K562 (cell line): ENCODE data around the gene LCA5. TPM values are rescaled to one million over a fixed set of nuclear protein-coding genes. Genes with fewer than 3 reads are reported as not detected.

ENCODE experiments used
- ATAC-seq: fragments of 200-7000 bp; cut with Tn5 transposase; 3 replicates; pipeline ENCODE4 v1.9.1; 2020; ENCODE audit warnings: moderate library complexity
- BruUV-seq: library from RNA; stranded (reverse); fragments of 400-500 nt; replicated peaks from 2 replicates; lab custom pipeline; 2021; lab: Mats Ljungman, UMichigan
- CTCF ChIA-PET: fragments of 300-600 bp; formaldehyde crosslinking; extraction: SDS; loops from one replicate; lab custom pipeline; 2021; ENCODE audit warnings: low intra/inter-chr PET ratio; lab: Yijun Ruan, JAX
- POLR2A ChIA-PET: fragments of 300-600, 350-650 bp; sonication (Branson Sonifier 250); formaldehyde crosslinking; extraction: SDS; loops from one replicate; lab custom pipeline; 2021; ENCODE audit warnings: antibody characterized with exemption, inconsistent platforms; lab: Yijun Ruan, JAX
- DNase-seq, 4 experiments: peaks; one replicate each; pipeline versions ENCODE4 v3.0.0 to v3.0.0-alpha.2; 2011 to 2018; ENCODE audit warnings: low spot score in 3 of 4, mixed read lengths in 3 of 4; ENCODE audit errors: extremely low read depth in 1 of 4
- FAIRE-seq: peaks from 2 replicates; lab custom pipeline; 2011; peaks lifted over from hg19 to GRCh38; lab: Jason Lieb, UNC
- H2AFZ ChIP-seq: 2 replicates; pipeline ENCODE4 v1.6.0; 2011; ENCODE audit warnings: low read depth, low read length, control low read depth, inconsistent platforms
- H3K27ac ChIP-seq: fragments of 200-600 bp; 3 replicates; pipeline ENCODE4 v1.8.0; 2011; ENCODE audit warnings: low read depth, mild to moderate bottlenecking, control low read depth, inconsistent platforms, low read length, moderate library complexity, mixed read lengths; ENCODE audit errors: extremely low read depth
- H3K27me3 ChIP-seq, 2 experiments: fragments of 300-600 bp in 1 of 2; 2 replicates in 1 of 2; 3 replicates in 1 of 2; pipeline versions ENCODE4 v1.6.0 to v1.8.0; 2011; ENCODE audit warnings: inconsistent platforms in 2 of 2, low read length in 2 of 2, mild to moderate bottlenecking in 1 of 2, mixed read lengths in 1 of 2, moderate library complexity in 1 of 2; ENCODE audit not compliant: control insufficient read depth in 2 of 2, insufficient read depth in 2 of 2
- H3K36me3 ChIP-seq: fragments of 300-600 bp; 3 replicates; pipeline ENCODE4 v1.8.0; 2011; ENCODE audit warnings: mild to moderate bottlenecking, low read length, inconsistent platforms; ENCODE audit not compliant: control insufficient read depth, insufficient read depth
- H3K4me1 ChIP-seq, 2 experiments: fragments of 200-600 bp in 1 of 2; replicated peaks in 1 of 2; 2 replicates in 1 of 2; 3 replicates in 1 of 2; pipeline versions ENCODE4 v1.5.1 to v1.8.0; 2011; ENCODE audit warnings: inconsistent platforms in 2 of 2, low read length in 2 of 2, mild to moderate bottlenecking in 1 of 2, mixed read lengths in 1 of 2, moderate library complexity in 1 of 2; ENCODE audit not compliant: control insufficient read depth in 2 of 2, insufficient read depth in 2 of 2
- H3K4me2 ChIP-seq: 2 replicates; pipeline ENCODE4 v1.6.1; 2011; ENCODE audit warnings: low read length, control low read depth, inconsistent platforms, mixed read lengths; ENCODE audit not compliant: insufficient read depth
- H3K4me3 ChIP-seq: fragments of 200-600 bp; sonication (generic), shearing (Covaris generic); 2 replicates; pipeline ENCODE4 v1.5.1; 2016; ENCODE audit warnings: control low read depth, inconsistent platforms
- H3K79me2 ChIP-seq: fragments of 200-600 bp; 3 replicates; pipeline ENCODE4 v1.8.0; 2011; ENCODE audit warnings: low read length, inconsistent platforms; ENCODE audit not compliant: control insufficient read depth, insufficient read depth
- H3K9ac ChIP-seq, 2 experiments: 2 replicates each; pipeline versions ENCODE4 v1.6.0 to v1.6.1; 2011; ENCODE audit warnings: low read depth in 2 of 2, low read length in 2 of 2, control low read depth in 1 of 2, inconsistent platforms in 1 of 2, mild to moderate bottlenecking in 1 of 2, mixed read lengths in 1 of 2; ENCODE audit not compliant: insufficient read depth in 1 of 2
- H3K9me1 ChIP-seq: one replicate; pipeline ENCODE4 v1.6.0; 2011; ENCODE audit warnings: inconsistent platforms, mild to moderate bottlenecking, low read length, moderate library complexity; ENCODE audit not compliant: control insufficient read depth, insufficient read depth
- H3K9me3 ChIP-seq: replicated peaks from 2 replicates; pipeline ENCODE4 v1.5.1; 2011; ENCODE audit warnings: low read depth, low read length, inconsistent platforms; ENCODE audit not compliant: control insufficient read depth, insufficient read depth
- H4K20me1 ChIP-seq: replicated peaks from 2 replicates; pipeline ENCODE4 v1.6.1; 2011; ENCODE audit warnings: low read length, inconsistent platforms, mixed read lengths; ENCODE audit not compliant: control insufficient read depth, insufficient read depth
- ARID1B ChIP-seq: fragments of 450-650 bp; IDR thresholded peaks from 2 replicates; pipeline ENCODE4 v1.6.1; 2016; ENCODE audit warnings: antibody characterized with exemption, mild to moderate bottlenecking, inconsistent platforms
- HMBOX1 ChIP-seq: sonication (generic); IDR thresholded peaks from 2 replicates; pipeline ENCODE4 v1.6.1; 2016
- MEIS2 ChIP-seq: fragments of 450-650 bp; IDR thresholded peaks from 2 replicates; pipeline ENCODE4 v1.6.1; 2014; ENCODE audit warnings: mild to moderate bottlenecking; ENCODE audit not compliant: partially characterized antibody
- NFIX ChIP-seq: fragments of 250-450 bp; sonication (Bioruptor Pico); IDR thresholded peaks from 2 replicates; pipeline ENCODE4 v1.4.0; 2020; ENCODE audit warnings: low read depth, mild to moderate bottlenecking, moderate library complexity
- NR3C1 ChIP-seq: sonication (generic); formaldehyde crosslinking; IDR thresholded peaks from 2 replicates; pipeline ENCODE4 v1.8.1; 2022; ENCODE audit warnings: missing genetic modification reagents
- PHB ChIP-seq: fragments of 250-450 bp; sonication (Bioruptor Pico); IDR thresholded peaks from 2 replicates; pipeline ENCODE4 v1.5.0; 2021
- PHTF2 ChIP-seq: fragments of 250-450 bp; sonication (Bioruptor Pico); IDR thresholded peaks from 2 replicates; pipeline ENCODE4 v1.5.0; 2021; ENCODE audit warnings: mild to moderate bottlenecking
- RBM14 ChIP-seq: fragments of 200-400 bp; formaldehyde crosslinking; IDR thresholded peaks from 2 replicates; pipeline ENCODE4 v1.6.1; 2018; ENCODE audit warnings: low read depth, mild to moderate bottlenecking, low read length, moderate library complexity, borderline replicate concordance; ENCODE audit not compliant: insufficient read depth
- SMAD3 ChIP-seq: fragments of 450-650 bp; formaldehyde crosslinking; conservative IDR thresholded peaks from 2 replicates; pipeline ENCODE4 v1.4.0; 2020; ENCODE audit warnings: mild to moderate bottlenecking
- SMARCA4 ChIP-seq: fragments of 450-650 bp; IDR thresholded peaks from 2 replicates; pipeline ENCODE4 v1.6.1; 2016
- TEAD1 ChIP-seq, 2 experiments: fragments of 450-650 bp in 1 of 2; sonication (generic) in 1 of 2; formaldehyde crosslinking; IDR thresholded peaks; 2 replicates each; pipeline versions ENCODE4 v1.4.0 to v1.8.0; 2020 to 2022; ENCODE audit warnings: mild to moderate bottlenecking in 2 of 2, missing genetic modification reagents in 1 of 2
- TRIM24 ChIP-seq, 2 experiments: fragments of 450-650 bp; IDR thresholded peaks; 2 replicates each; pipeline ENCODE4 v1.6.1; 2016
- ZNF175 ChIP-seq: fragments of 200-800 bp; sonication (Bioruptor generic); IDR thresholded peaks from 2 replicates; pipeline ENCODE4 v1.6.1; 2016; ENCODE audit warnings: low read depth, mild to moderate bottlenecking, missing genetic modification characterization, missing compliant biosample characterization
- WGBS: fragments of 100-300 bp; shearing (Covaris generic); methylation state at CpG from one replicate; pipeline ENCODE4 v1.1.6; 2016; ENCODE audit warnings: low coverage, mixed read lengths; ENCODE audit not compliant: insufficient coverage; ENCODE audit errors: missing lambda C conversion rate; 5-methylcytosine and 5-hydroxymethylcytosine counted together
- in situ Hi-C: fragments of 300-500 bp; cut with MboI; formaldehyde crosslinking; loops from 4 replicates; pipeline ENCODE4 v1.15.0; 2018; ENCODE audit warnings: inconsistent platforms, mixed read lengths
- intact Hi-C: fragments of 100-400 bp; cut with micrococcal nuclease; formaldehyde crosslinking; loops from 2 replicates; pipeline ENCODE4 v1.14.2; 2022
- polyA plus RNA-seq, 8 experiments: library from polyadenylated mRNA; depleted of rRNA in 4 of 8; stranded (reverse) in 5 of 8; unstranded in 3 of 8; fragments of >200 nt; fragmentation: Nextera tagmentation in 2 of 8; fragmentation: Illumina TruSeq in 1 of 8; extraction: Ambion mirVana in 2 of 8; extraction: Trizol in 1 of 8; gene quantifications; 2 replicates each; pipeline versions ENCODE4 v1.2.1 to v1.2.3, GENCODE V29; 2011 to 2014; ENCODE audit warnings: inconsistent platforms in 1 of 8, missing spikeins in 1 of 8
- total RNA-seq, 7 experiments: library from RNA; depleted of rRNA in 6 of 7; stranded (reverse); fragments of >200 nt in 6 of 7; fragmentation: Illumina TruSeq in 2 of 7; extraction: Trizol in 2 of 7; gene quantifications; 2 replicates each; pipeline versions ENCODE4 v1.2.1 to v1.2.3, GENCODE V29; 2011 to 2021; ENCODE audit warnings: low replicate concordance in 1 of 7

The LCA5 gene
- total and polyA plus RNA-seq, 9 of the 15 experiments (the other 6 are each of a cell fraction or from before 2014, with no cell fraction given): 1.0 to 3.4 (median 1.8) TPM

- H4K20me1 ChIP-seq: no peaks in the 10 kb centered on the region
- H3K36me3 ChIP-seq: no peaks in the 10 kb centered on the region
- ChIA-PET POLR2A (interaction anchor here (1.1 kb wide), 1 partner anchor 11 kb away, joined by 6 read pairs; no protein-coding TSS in a partner anchor), CTCF (no interaction called here)
- no peak overlapping the region for H3K9ac ChIP-seq
- no peak for TF ChIP-seq MEIS2
- no peaks in the 10 kb centered on the region for H3K4me1 ChIP-seq
- ATAC-seq: no peak
- no peak for DNase-seq
- H3K27ac ChIP-seq: no peak overlapping the region
- intact Hi-C loops: no loop called here
- no peaks in the 10 kb centered on the region for H3K79me2 ChIP-seq
- no peak for FAIRE-seq
- no peaks in the 10 kb centered on the region for H3K9me1 ChIP-seq
- 8% methylated on average over 1 of the region's 1 CpG for WGBS
- no peak overlapping the region for H3K4me2 ChIP-seq
- no peaks in the 10 kb centered on the region for H3K27me3 ChIP-seq
- H3K9me3 ChIP-seq: no peaks in the 10 kb centered on the region
- no peak overlapping the region for H3K4me3 ChIP-seq
- in situ Hi-C loops: no loop called here
- no peak overlapping the region for H2AFZ ChIP-seq
- no TSS peak for BruUV-seq
These were observed 31.0 kb downstream of the LCA5 start for GRCh38 chr6:79506251-79506650.

GRCh38 chr6:79504372-79504771 lies 32.9 kb downstream of the LCA5 start:
- Histone ChIP-seq H3K9me1 (no peaks in the 10 kb centered on the region), H3K9ac (no peak overlapping the region), H3K27me3 (no peaks in the 10 kb centered on the region), H3K79me2 (no peaks in the 10 kb centered on the region), H3K4me2 (no peak overlapping the region)
- 88% methylated on average over 2 of the region's 2 CpGs for WGBS
- BruUV-seq: no TSS peak
- CTCF ChIA-PET: no interaction called here
- intact Hi-C loops: no loop called here
- DNase-seq: no peak
- TF ChIP-seq SMAD3 (CRISPR knock-in tag) (no peak), NR3C1 (CRISPR knock-in tag) (no peak), HMBOX1 (no peak), ARID1B (no peak), NFIX (CRISPR knock-in tag) (no peak), SMARCA4 (no peak), TRIM24 (IDR thresholded peaks at IDR 0.05) (no peak), TEAD1 (CRISPR knock-in tag; IDR thresholded peaks at IDR 0.05) (no peak), ZNF175 (CRISPR knock-in tag) (no peak), PHTF2 (CRISPR knock-in tag) (no peak), RBM14 (no peak), PHB (CRISPR knock-in tag) (no peak)
- TF ChIP-seq, all 486 proteins: peak for 0
- H3K27ac ChIP-seq: no peak overlapping the region
- H3K4me1 ChIP-seq: no peaks in the 10 kb centered on the region
- POLR2A ChIA-PET: no interaction called here
- H4K20me1 ChIP-seq: no peaks in the 10 kb centered on the region
- H2AFZ ChIP-seq: no peak overlapping the region
- no peaks in the 10 kb centered on the region for H3K36me3 ChIP-seq
- FAIRE-seq (no peak), ATAC-seq (no peak)
- no peaks in the 10 kb centered on the region for H3K9me3 ChIP-seq
- in situ Hi-C loops: no loop called here
- no peak overlapping the region for H3K4me3 ChIP-seq
